KMS-11 (cell line): ENCODE measurements around the gene FAM168A.

Source experiments
- H2AFZ ChIP-seq: fragments of 200-600 bp; sonication (generic); 2 replicates; pipeline ENCODE4 v1.6.1; 2016; ENCODE audit warnings: antibody characterized with exemption, mixed run types, low read depth
- H3K27ac ChIP-seq: fragments of 200-600 bp; sonication (generic); 2 replicates; pipeline ENCODE4 v1.6.1; 2016; ENCODE audit warnings: mild to moderate bottlenecking, mixed run types
- H3K27me3 ChIP-seq: fragments of 200-600 bp; sonication (generic); 2 replicates; pipeline ENCODE4 v1.6.1; 2017; ENCODE audit warnings: mild to moderate bottlenecking, low read depth, mixed run types, moderate library complexity; ENCODE audit not compliant: insufficient read depth
- H3K36me3 ChIP-seq: fragments of 200-600 bp; sonication (generic); 2 replicates; pipeline ENCODE4 v1.6.1; 2017; ENCODE audit warnings: mild to moderate bottlenecking, mixed run types; ENCODE audit not compliant: insufficient read depth
- H3K4me1 ChIP-seq: fragments of 200-600 bp; sonication (generic); 2 replicates; pipeline ENCODE4 v1.6.1; 2016; ENCODE audit warnings: mild to moderate bottlenecking, low read depth, mixed run types; ENCODE audit not compliant: poor library complexity, severe bottlenecking
- H3K4me2 ChIP-seq: fragments of 200-600 bp; sonication (generic); 2 replicates; pipeline ENCODE4 v1.7.0; 2016; ENCODE audit warnings: mild to moderate bottlenecking, mixed run types
- H3K4me3 ChIP-seq: fragments of 200-600 bp; sonication (generic); IDR thresholded peaks from 2 replicates; pipeline ENCODE4 v1.6.1; 2017; ENCODE audit warnings: low read depth, low read length, mixed read lengths; ENCODE audit not compliant: insufficient read depth
- H3K79me2 ChIP-seq: fragments of 200-600 bp; sonication (generic); 2 replicates; pipeline ENCODE4 v1.6.1; 2016; ENCODE audit warnings: low read depth, mixed run types; ENCODE audit not compliant: insufficient read depth
- H3K9ac ChIP-seq: fragments of 200-600 bp; sonication (generic); 2 replicates; pipeline ENCODE4 v1.6.1; 2016; ENCODE audit warnings: mild to moderate bottlenecking, mixed run types
- H4K20me1 ChIP-seq: fragments of 200-600 bp; sonication (generic); 2 replicates; pipeline ENCODE4 v1.6.1; 2016; ENCODE audit warnings: mild to moderate bottlenecking, mixed run types; ENCODE audit not compliant: insufficient read depth
- CTCF ChIP-seq: fragments of 200-600 bp; sonication (generic); conservative IDR thresholded peaks from 2 replicates; pipeline ENCODE4 v1.6.1; 2017; ENCODE audit warnings: low read depth, mild to moderate bottlenecking, antibody characterized with exemption, low read length, moderate library complexity, mixed read lengths

The FAM168A gene

GRCh38 chr11:73507086-73507485, 90.8 kb downstream of the FAM168A start:
- H3K4me2 ChIP-seq: no peak overlapping the region
- no peak for TF ChIP-seq CTCF

GRCh38 chr11:73506038-73506437, 91.9 kb downstream of the FAM168A start:
- Histone ChIP-seq H3K27me3 (no peaks in the 10 kb centered on the region), H3K4me2 (no peak overlapping the region), H3K79me2 (no peaks in the 10 kb centered on the region), H3K4me3 (no peak overlapping the region), H3K4me1 (no peaks in the 10 kb centered on the region), H2AFZ (no peak overlapping the region), H3K9ac (no peak overlapping the region), H3K27ac (no peak overlapping the region), H3K36me3 (no peaks in the 10 kb centered on the region), H4K20me1 (no peaks in the 10 kb centered on the region)
- TF ChIP-seq CTCF: no peak

More at GRCh38 chr11:73507086-73507485, 90.8 kb downstream of the FAM168A start:
- Histone ChIP-seq H3K4me3 (no peak overlapping the region), H3K4me1 (no peaks in the 10 kb centered on the region), H3K27ac (no peak overlapping the region), H3K27me3 (no peaks in the 10 kb centered on the region), H3K9ac (no peak overlapping the region), H4K20me1 (no peaks in the 10 kb centered on the region), H3K36me3 (no peaks in the 10 kb centered on the region), H2AFZ (no peak overlapping the region), H3K79me2 (no peaks in the 10 kb centered on the region)

- no peak overlapping the region for H3K27ac ChIP-seq
- H4K20me1 ChIP-seq: no peaks in the 10 kb centered on the region
- H3K79me2 ChIP-seq: no peaks in the 10 kb centered on the region
- H3K9ac ChIP-seq: no peak overlapping the region
- no peaks in the 10 kb centered on the region for H3K36me3 ChIP-seq
- H3K4me1 ChIP-seq: no peaks in the 10 kb centered on the region
- no peak for TF ChIP-seq CTCF
- H3K4me2 ChIP-seq: no peak overlapping the region
- no peak overlapping the region for H3K4me3 ChIP-seq
- no peak overlapping the region for H2AFZ ChIP-seq
- H3K27me3 ChIP-seq: no peaks in the 10 kb centered on the region
These were observed 99.6 kb downstream of the FAM168A start for GRCh38 chr11:73498343-73498742.

- TF ChIP-seq CTCF: no peak
- Histone ChIP-seq H3K4me1 (no peaks in the 10 kb centered on the region), H3K4me2 (no peak overlapping the region), H3K27me3 (no peaks in the 10 kb centered on the region), H3K79me2 (no peaks in the 10 kb centered on the region), H3K27ac (no peak overlapping the region), H3K4me3 (no peak overlapping the region), H2AFZ (no peak overlapping the region), H4K20me1 (no peaks in the 10 kb centered on the region), H3K36me3 (no peaks in the 10 kb centered on the region), H3K9ac (no peak overlapping the region)
These were observed 101.8 kb downstream of the FAM168A start for GRCh38 chr11:73496134-73496533.
